ENCODE measurements around the gene DPY30.
A peak's percentile ranks its signal among the peaks of the same experiment; 100 is the strongest.

Gene DPY30

GRCh38 chr2:32009516-32010256 lies 29.9 kb downstream of the DPY30 start:
- FAIRE-seq: no peak

GRCh38 chr2:32008805-32009515 lies 30.6 kb downstream of the DPY30 start:
- no peak for FAIRE-seq

GRCh38 chr2:32007121-32007391 lies 32.5 kb downstream of the DPY30 start:
- FAIRE-seq: no peak

GRCh38 chr2:32005371-32005976 lies 34.1 kb downstream of the DPY30 start:
- FAIRE-seq: no peak

- no peak for FAIRE-seq
These were observed 35.8 kb downstream of the DPY30 start for GRCh38 chr2:32003791-32004190.

GRCh38 chr2:32002406-32002805 lies 37.2 kb downstream of the DPY30 start:
- FAIRE-seq: no peak

GRCh38 chr2:31999438-31999837 lies 40.2 kb downstream of the DPY30 start:
- no peak for FAIRE-seq

GRCh38 chr2:31998731-31999383 lies 40.7 kb downstream of the DPY30 start:
- no peak for FAIRE-seq

- no peak for FAIRE-seq
These were observed 42.0 kb downstream of the DPY30 start for GRCh38 chr2:31997653-31998052.

GRCh38 chr2:31996571-31997150 lies 42.9 kb downstream of the DPY30 start:
- FAIRE-seq: no peak

GRCh38 chr2:31992934-31993333 lies 46.7 kb downstream of the DPY30 start:
- no peak for FAIRE-seq

GRCh38 chr2:31992025-31992579 lies 47.5 kb downstream of the DPY30 start:
- FAIRE-seq: peak; percentile 18

- FAIRE-seq: no peak
These were observed 49.7 kb downstream of the DPY30 start for GRCh38 chr2:31989946-31990345.

- no peak for FAIRE-seq
These were observed 52.0 kb downstream of the DPY30 start for GRCh38 chr2:31987454-31988220.

GRCh38 chr2:31986906-31987305 lies 52.7 kb downstream of the DPY30 start:
- no peak for FAIRE-seq

- no peak for FAIRE-seq
These were observed 55.7 kb downstream of the DPY30 start for GRCh38 chr2:31983762-31984467.

GRCh38 chr2:31980674-31981356 lies 58.8 kb downstream of the DPY30 start:
- FAIRE-seq: no peak

GRCh38 chr2:31979956-31980355 lies 59.6 kb downstream of the DPY30 start:
- FAIRE-seq: peak; percentile 51

GRCh38 chr2:31979018-31979417 lies 60.6 kb downstream of the DPY30 start:
- FAIRE-seq: no peak

- FAIRE-seq: no peak
These were observed 61.2 kb downstream of the DPY30 start for GRCh38 chr2:31978436-31978835.
